HG02938 (cell line): ENCODE results near the gene PSMG3.
"Not testable (repeated sequence)": the region's sequence is repeated elsewhere in the genome, so short reads cannot be mapped to it uniquely, and the experiment has no call there.

Experiments used
- ATAC-seq: cut with Tn5 transposase; IDR thresholded peaks from one replicate; pipeline ENCODE4 v1.9.1; 2021; ENCODE audit warnings: mild to moderate bottlenecking, moderate library complexity; ENCODE audit not compliant: unreplicated experiment

Gene PSMG3

GRCh38 chr7:1597066-1597760 lies 27.4 kb upstream of the PSMG3 start:
- no peak for ATAC-seq

DNA sequence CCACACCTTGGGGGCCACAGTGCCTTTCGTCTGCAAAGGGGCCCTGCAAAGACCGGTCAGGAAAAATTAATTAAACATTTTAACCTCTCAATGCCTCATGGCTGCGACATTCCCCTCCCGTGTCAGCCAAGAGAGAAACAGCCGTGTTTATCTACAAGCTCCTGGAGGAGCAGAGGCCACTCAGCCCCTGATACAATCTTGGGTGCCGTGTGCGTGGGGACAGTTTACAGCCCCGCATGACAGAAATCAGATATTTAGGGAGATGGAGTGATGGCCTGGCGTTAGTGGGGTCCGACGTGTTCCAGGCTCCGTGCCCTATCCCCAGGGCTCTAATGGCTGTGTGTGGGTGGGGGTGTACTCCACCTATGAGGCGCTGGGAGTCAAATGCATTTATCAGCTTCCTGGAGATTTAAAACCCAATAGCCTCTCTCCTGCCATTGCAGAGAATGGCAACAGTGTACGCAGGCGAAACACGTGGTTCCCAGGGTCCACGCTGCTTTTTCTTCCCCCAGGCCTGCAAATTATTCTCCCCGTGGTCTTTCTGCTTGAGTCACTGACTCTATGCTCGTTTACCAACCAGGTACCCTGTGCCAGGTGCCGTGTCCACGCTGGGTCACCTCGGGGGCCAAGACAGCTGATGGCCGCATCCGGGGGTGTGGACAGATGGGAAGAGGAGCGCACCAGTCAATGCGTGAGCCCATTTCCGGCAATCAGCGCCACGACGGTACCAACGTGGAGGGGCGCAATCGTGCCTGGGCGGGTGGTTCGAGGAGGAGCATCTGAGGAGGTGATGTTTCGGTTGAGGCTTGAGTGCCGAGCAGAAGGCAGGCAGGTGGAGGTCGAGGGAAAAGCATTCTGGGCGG lies 26.6 kb upstream of the PSMG3 start:
- ATAC-seq = no peak

- no peak for ATAC-seq
These were observed 25.8 kb upstream of the PSMG3 start for GRCh38 chr7:1595636-1596035.

DNA sequence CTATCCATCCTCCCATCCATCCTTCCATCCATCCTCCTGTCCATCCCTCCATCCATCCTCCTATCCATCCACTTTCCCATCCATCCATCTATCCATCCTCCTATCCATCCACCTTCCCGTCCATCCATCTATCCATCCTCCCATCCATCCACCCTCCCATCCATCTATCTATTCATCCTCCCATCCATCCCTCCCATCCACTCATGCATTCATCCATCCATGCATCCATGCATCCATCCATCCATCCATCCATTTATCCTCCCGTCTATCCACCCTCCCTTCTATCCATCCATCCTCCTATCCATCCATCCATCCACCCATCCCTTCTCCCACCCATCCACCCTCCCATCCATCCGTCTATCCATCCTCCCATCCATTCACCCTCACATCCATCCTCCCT lies 25.2 kb upstream of the PSMG3 start:
- ATAC-seq = no peak

DNA sequence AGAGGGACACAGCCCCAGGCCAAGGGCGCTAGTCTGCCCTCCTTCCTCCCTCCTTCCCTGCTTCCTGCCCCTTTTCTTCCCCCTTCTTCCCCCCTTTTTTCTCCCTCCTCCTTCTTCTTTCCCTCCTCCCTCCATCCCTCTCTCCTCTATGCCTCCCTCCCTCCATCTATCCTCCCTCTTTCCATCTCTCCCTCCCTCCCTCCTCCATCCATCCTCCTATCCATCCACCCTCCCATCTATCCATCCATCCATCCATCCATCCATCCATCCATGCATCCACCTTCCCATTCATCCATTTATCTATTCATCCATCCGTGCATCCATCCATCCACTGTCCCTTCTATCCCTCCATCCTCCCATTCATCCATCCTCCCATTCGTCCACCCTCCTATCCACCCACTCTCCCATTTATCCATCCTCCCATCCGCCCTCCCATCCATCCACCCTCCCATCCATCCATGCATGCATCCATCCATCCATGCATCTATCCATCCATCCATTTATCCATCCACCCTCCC lies 24.1 kb upstream of the PSMG3 start:
- no peak for ATAC-seq

GRCh38 chr7:1593091-1593866 lies 23.4 kb upstream of the PSMG3 start:
- no peak for ATAC-seq

DNA sequence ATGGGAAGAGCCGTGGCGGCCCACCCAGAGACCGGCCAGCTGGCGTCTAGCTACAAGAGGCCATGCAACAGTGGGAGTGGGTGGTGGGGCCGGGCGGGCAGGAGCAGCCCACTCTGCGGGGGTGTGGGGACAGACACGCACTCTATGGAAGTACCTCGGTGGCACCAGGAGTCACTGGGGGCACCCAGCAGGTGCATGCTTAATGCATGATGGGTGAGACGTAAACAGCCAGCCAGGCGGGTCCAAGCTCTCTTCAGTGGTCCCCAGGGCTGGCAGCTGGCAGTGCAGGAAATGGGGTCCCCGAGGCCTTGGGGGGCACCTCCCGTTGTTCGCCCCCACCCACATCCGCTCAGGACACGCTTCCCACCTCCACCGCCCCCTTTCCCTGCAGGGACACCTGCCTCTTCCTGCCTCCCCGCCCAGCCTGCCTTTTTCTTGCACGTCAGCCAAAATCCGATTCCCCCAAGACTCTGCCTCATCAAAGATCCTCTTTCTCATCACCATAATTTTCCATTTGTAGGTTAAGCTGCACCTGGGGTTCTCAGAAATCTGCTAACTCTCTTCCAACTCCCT lies 22.6 kb upstream of the PSMG3 start:
- no peak for ATAC-seq

DNA sequence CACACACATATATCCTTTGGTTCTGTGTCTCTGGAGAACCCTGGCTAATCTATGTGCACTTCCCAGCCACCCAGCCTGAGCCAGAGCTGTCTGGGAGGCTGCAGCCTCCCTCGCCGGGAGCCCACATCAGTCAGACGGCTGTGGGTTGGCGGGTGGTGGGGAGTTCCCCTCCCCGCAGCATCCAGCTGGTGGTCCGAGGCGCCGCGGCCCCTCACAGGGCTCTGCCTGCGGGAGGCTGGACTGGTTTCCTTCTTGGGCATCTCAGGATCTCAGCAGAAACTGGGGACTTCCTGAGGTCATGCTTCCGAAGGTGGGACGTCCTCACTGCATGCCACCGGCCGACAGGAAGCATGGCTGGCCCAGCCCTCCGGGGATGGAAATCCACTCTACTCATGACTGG lies 22.0 kb upstream of the PSMG3 start:
- no peak for ATAC-seq

- ATAC-seq = no peak
These were observed 21.6 kb upstream of the PSMG3 start for GRCh38 chr7:1591396-1591795.

DNA sequence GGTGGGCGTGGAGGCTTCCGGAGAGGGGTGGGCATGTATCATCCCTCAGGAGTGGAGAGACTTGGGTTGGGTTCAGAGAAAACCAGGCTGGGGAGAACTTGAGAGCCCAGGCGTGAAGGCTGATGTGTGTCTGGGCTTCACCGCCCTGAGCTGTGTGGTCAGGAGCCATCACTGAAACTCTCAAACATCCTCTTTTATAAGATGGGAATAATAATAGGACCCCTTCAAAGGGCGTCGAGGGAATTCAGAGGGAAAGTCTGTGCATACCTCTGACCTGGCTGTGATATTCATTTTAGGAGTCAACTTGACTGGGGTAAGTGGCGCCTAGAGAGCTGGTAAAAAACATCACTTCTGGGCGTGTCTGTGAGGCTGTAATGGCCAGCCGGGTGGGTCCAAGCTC lies 21.1 kb upstream of the PSMG3 start:
- no peak for ATAC-seq

DNA sequence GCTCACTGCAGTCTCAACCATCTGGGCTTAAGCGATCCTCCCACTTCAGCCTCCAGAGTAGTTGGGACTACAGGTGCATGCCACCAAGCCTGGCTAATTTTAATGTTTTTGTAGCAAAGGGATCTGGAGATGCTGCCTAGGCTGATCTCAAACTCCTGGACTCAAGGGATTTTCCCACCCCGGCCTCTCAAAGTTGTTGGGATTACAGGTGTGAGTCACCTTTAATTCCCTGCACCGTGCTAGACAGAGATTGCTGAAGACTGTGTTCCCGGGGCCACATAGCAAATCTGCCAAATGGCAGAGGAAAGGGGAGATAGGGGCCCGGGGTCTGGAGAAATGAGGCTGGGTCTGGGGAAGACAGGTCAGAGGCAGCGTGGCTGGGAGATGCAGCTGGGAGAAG lies 20.6 kb upstream of the PSMG3 start:
- ATAC-seq = no peak

DNA sequence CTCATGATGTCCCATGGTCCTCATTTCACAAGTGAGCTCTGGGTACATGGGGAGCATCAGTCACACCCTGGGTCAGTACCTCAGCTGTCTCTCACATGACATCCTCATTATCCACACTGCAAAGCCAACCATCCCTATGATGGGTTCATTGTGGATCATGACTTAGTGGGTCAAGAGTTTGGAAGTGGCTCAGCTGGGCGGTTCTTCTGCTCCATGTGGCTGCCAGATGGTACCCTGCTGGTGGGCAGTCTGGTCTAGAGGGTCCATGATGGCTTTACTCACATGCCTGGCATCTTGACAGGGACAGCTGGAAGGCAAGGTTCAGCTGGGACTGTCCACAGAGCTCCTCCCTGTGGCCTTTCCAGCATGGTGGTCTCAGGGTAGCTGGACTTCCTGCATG lies 19.1 kb upstream of the PSMG3 start:
- no peak for ATAC-seq

GRCh38 chr7:1587738-1588137 lies 17.9 kb upstream of the PSMG3 start:
- ATAC-seq = no peak

DNA sequence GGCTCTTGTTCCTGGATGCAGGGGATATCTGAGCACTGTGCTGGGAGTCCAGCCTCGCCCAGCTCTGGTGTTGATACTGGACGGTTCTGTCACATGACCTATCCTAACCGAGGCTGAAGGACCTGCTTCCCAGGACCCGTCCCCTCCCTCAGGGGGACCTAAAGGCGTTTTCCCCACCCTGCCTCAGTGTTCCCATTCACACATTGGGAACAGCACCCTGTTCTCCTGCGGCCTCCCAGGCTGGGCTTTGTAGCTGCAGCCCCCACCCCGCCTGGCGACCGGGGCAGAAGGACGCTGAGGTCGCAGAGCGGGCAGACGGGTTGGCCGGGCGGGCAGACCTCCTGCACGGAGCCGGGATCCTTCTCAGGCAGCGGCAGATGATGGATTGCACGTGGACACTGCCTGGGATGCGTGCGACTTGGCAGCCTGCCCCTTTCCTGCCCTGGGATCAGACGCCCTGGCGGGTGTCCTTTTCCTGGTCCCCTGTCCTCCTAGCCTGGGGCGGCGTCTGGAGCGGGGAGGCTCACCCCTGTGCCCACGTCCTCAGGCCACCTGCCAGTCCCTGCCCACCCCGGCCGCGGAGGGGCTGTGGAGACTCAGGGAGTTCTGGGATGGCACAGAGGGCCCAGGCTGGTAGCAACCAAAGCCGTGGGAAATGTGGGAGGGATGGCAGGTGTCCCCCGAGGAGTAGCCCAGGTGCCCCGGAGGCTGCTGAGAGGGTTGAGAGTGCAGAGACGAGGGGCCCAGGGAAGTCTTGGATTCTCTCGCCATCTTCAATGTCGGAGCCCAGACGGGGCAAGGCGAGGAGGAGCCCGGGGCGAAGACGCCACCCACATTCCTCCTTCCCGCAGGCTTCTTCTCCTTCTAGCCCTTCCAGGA lies 17.2 kb upstream of the PSMG3 start:
- ATAC-seq = no peak

GRCh38 chr7:1586126-1586826 lies 16.4 kb upstream of the PSMG3 start:
- ATAC-seq = no peak

- no peak for ATAC-seq
These were observed 15.5 kb upstream of the PSMG3 start for GRCh38 chr7:1585142-1585981.

GRCh38 chr7:1584700-1585099 lies 14.9 kb upstream of the PSMG3 start:
- ATAC-seq = no peak

DNA sequence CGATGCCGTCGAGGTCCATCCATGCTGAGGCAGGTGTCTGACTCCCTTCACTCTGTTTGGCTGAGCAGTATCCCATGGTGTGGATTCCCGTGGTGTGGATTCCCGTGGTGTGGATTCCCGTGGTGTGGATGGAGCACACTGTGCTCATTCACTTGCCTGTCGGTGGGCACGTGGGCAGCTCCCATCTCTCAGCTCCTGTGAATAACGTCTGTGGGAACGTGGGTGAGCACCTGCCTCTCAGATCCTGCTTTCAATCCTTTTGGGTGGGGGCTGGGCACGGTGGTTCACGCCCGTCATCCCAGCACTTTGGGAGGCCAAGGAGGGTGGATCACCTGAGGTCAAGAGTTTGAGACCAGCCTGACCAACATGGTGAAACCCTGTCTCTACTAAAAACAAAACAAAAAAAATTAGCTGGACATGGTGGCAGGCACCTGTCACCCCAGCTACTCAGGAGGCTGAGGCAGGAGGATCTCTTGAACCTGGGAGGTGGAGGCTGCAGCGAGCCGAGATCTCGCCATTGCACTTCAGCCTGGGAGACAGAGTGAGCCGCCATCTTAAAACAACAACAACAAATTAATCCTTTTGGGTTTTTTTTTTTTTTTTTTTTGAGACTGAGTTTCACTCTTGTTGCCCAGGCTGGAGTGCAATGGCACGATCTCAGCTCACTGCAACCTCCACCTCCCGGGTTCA lies 13.6 kb upstream of the PSMG3 start:
- not testable (repeated sequence) for ATAC-seq
